Stomach (tissue), 9 donors: Measurements from ENCODE around the gene FOXD4L3. TPM values are rescaled to one million over a fixed set of nuclear protein-coding genes. Genes with fewer than 3 reads are reported as not detected.
"Not testable (repeated sequence)": the region's sequence is repeated elsewhere in the genome, so short reads cannot be mapped to it uniquely, and the experiment has no call there.

Experiments used
- DNase-seq, 2 donors: peaks; one replicate each; pipeline versions ENCODE4 v3.0.0 to v3.0.0-alpha.2; 2013 to 2019
- H3K27ac ChIP-seq, 5 donors: fragments of 200-600 bp in 4 of 5; sonication (generic) in 4 of 5; one replicate each; pipeline ENCODE4 v1.5.1; 2013 to 2019; ENCODE audit warnings: mild to moderate bottlenecking in 1 of 5, moderate library complexity in 1 of 5
- H3K27me3 ChIP-seq, 3 donors: fragments of 200-600 bp; sonication (generic); one replicate each; pipeline ENCODE4 v1.5.1; 2017 to 2019; ENCODE audit warnings: mixed run types in 1 of 3
- H3K36me3 ChIP-seq, 4 donors: fragments of 200-600 bp; sonication (generic); 1 replicate in 3 of 4; 2 replicates in 1 of 4; pipeline ENCODE4 v1.5.1; 2016 to 2019
- H3K4me1 ChIP-seq, 4 donors: fragments of 200-600 bp; sonication (generic); one replicate each; pipeline ENCODE4 v1.5.1; 2016 to 2019
- H3K4me3 ChIP-seq, 4 donors: fragments of 200-600 bp; sonication (generic) in 3 of 4; one replicate each; pipeline ENCODE4 v1.5.1; 2016 to 2019; ENCODE audit warnings: mild to moderate bottlenecking in 1 of 4
- H3K9me3 ChIP-seq, 4 donors: fragments of 200-600 bp; sonication (generic); one replicate each; pipeline ENCODE4 v1.5.1; 2016 to 2019
- whole genome bisulfite sequencing, 5 donors: extraction: QIAGEN DNeasy Blood & Tissue Kit in 3 of 5; methylation state at CpG; one replicate each; pipeline versions ENCODE4 v1.1.5 to v1.1.7; 2013 to 2018; 5-methylcytosine and 5-hydroxymethylcytosine counted together
- intact Hi-C: fragments of 100-400 bp; cut with DNase I; formaldehyde crosslinking; loops from one replicate; pipeline ENCODE4 v1.15.1; 2023; ENCODE audit warnings: low total_unique reads
- polyA plus RNA-seq, 3 donors: library from polyadenylated mRNA; stranded (reverse); fragments of 200-250 nt; gene quantifications; one replicate each; pipeline ENCODE4 v1.2.3, GENCODE V29; 2013
- total RNA-seq, 5 donors: library from RNA; depleted of rRNA; stranded (reverse); fragments of >200 nt; gene quantifications; one replicate each; pipeline versions ENCODE4 v1.1.0 to v1.2.3, GENCODE V29; 2014 to 2016
- donor health status: healthy with polysubstance abuse.
- donor health status: Bipolar disorder and iron deficiency.
- donor health status: healthy.

FOXD4L3 gene
- total and polyA plus RNA-seq, 8 donors: not detected

DNA sequence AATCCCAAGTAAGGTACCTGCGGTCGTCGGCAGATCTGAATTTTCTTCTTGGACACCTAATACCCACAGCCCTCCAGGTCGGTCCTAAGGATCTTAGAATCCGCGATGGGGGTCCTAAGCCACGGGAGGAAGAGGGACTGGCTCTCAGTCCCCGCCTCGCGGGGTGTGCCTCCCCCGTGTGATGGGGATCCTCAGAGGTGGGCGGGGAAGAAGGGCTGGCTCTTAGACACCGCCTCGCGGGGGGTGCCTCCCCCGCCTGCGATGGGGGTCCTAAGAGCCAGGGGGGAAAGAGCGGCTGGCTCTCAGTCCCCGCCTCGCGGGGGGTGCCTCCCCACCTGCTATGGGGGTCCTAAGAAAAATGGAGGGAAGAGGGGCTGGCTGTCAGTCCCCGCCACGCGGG is 21.1 kb downstream of the FOXD4L3 start:
- H3K9me3 ChIP-seq, H3K27ac ChIP-seq, DNase-seq, H3K4me1 ChIP-seq, H3K4me3 ChIP-seq, intact Hi-C loops, H3K36me3 ChIP-seq: not testable (repeated sequence)
- WGBS, 5 donors: 34 to 86% (median 60%) methylated on average over 5 to 10 of the region's 24 CpGs; no CpG with 5 or more reads in 2 of the 5 donors
- peaks cover 0 to 17% (median 0%) of the 10 kb centered on the region in 3 donors for H3K27me3 ChIP-seq

DNA sequence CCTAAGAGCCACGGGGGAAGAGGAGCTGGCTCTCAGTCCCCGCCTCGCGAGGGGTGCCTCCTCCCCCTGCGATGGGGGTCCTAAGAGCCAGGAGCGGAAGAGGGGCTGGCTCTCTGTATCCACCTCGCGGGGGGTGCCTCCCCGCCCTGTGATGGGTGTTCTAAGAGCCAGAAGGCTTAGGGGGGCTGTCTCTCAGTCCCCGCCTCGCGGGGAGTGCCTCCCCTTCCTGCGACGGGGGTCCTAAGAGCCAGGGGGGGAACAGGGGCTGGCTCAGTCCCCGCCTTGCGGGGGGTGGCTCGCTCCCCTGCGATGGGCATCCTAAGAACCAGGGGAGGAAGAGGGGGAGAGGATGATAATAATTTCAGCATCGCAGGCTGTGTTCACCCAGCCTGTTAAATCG is 21.9 kb downstream of the FOXD4L3 start:
- peaks cover 0 to 17% (median 0%) of the 10 kb centered on the region in 3 donors for H3K27me3 ChIP-seq
- H3K36me3 ChIP-seq, DNase-seq, H3K27ac ChIP-seq, H3K4me3 ChIP-seq, H3K4me1 ChIP-seq, intact Hi-C loops, H3K9me3 ChIP-seq: not testable (repeated sequence)
- 3 to 25% (median 20%) methylated on average over 3 to 6 of the region's 20 CpGs; no CpG with 5 or more reads in 1 of the 5 donors for WGBS, 5 donors

DNA sequence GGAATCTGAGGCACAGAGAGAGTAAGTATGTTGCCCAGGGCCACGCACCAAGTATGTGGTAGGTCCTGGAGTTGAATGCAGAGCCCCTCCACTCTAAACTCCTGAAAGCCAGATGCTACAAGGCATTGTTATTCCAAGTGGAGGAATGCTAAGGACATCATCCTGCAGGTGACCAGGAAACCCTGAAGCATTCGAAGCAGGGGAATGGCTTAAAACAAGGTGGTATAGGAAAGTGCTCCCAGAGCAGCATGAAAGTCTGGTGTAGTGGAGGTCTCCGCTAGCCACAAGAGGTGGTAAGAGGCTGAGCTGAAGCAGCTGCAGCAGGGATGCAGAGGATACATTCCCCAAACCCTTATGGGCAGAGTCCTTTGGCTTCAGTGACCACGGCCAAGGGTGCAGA is 26.4 kb downstream of the FOXD4L3 start:
- WGBS, 5 donors: 68 to 76% (median 73%) methylated on average over 2 of the region's 4 CpGs
- H3K36me3 ChIP-seq, H3K9me3 ChIP-seq, H3K27ac ChIP-seq, H3K4me3 ChIP-seq, DNase-seq, H3K4me1 ChIP-seq, H3K27me3 ChIP-seq, intact Hi-C loops: not testable (repeated sequence)

GRCh38 chr9:68330531-68331173 is 28.0 kb downstream of the FOXD4L3 start:
- H3K27me3 ChIP-seq, intact Hi-C loops, H3K27ac ChIP-seq, H3K9me3 ChIP-seq, H3K36me3 ChIP-seq, H3K4me1 ChIP-seq, H3K4me3 ChIP-seq, DNase-seq: not testable (repeated sequence)
- 78 to 96% (median 83%) methylated on average over 5 to 9 of the region's 11 CpGs for WGBS, 5 donors

GRCh38 chr9:68332122-68332521 is 29.5 kb downstream of the FOXD4L3 start:
- H3K27ac ChIP-seq, intact Hi-C loops, H3K4me3 ChIP-seq, H3K4me1 ChIP-seq, DNase-seq, H3K27me3 ChIP-seq, H3K9me3 ChIP-seq, H3K36me3 ChIP-seq: not testable (repeated sequence)
- WGBS, 5 donors: 43 to 83% (median 73%) methylated on average over 1 of the region's 1 CpG; no CpG with 5 or more reads in 1 of the 5 donors

DNA sequence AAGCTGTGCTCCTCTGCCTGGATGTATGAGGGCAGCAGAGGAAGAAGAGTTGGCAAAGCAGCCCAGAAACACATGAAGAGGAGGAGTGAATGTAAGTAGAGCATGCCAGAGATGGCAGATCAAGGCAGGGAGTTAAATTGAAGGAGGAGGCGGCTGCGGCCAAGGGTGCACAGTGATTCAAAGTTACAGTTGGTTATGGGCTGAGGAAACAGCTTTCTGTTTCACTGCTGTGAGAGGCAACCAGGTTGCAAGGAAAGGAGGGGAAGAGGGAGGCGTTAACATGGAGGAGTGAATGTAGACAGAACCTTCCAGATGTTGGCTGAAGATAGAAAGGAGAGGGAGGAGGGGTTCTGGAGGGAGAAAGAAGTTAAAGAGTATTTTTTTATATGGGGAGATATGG is 33.3 kb downstream of the FOXD4L3 start:
- WGBS, 5 donors: 40 to 100% (median 69%) methylated on average over 1 to 3 of the region's 3 CpGs
- H3K27me3 ChIP-seq: not testable (repeated sequence)

GRCh38 chr9:68336639-68337339 is 34.1 kb downstream of the FOXD4L3 start:
- H3K4me1 ChIP-seq, H3K36me3 ChIP-seq, H3K4me3 ChIP-seq, H3K27ac ChIP-seq, H3K9me3 ChIP-seq, intact Hi-C loops, DNase-seq, H3K27me3 ChIP-seq: not testable (repeated sequence)
- 72 to 81% (median 77%) methylated on average over 4 of the region's 10 CpGs for WGBS, 5 donors

More for the DNA sequence above, 33.3 kb downstream of the FOXD4L3 start:
- H3K9me3 ChIP-seq, DNase-seq, H3K27ac ChIP-seq, intact Hi-C loops, H3K36me3 ChIP-seq, H3K4me1 ChIP-seq, H3K4me3 ChIP-seq: not testable (repeated sequence)

GRCh38 chr9:68338000-68338399 is 35.3 kb downstream of the FOXD4L3 start:
- H3K27me3 ChIP-seq, intact Hi-C loops: not testable (repeated sequence)
- 71 to 88% (median 81%) methylated on average over 7 of the region's 7 CpGs for WGBS, 5 donors

More at GRCh38 chr9:68338000-68338399, 35.3 kb downstream of the FOXD4L3 start:
- DNase-seq, H3K27ac ChIP-seq, H3K4me3 ChIP-seq, H3K4me1 ChIP-seq, H3K9me3 ChIP-seq, H3K36me3 ChIP-seq: not testable (repeated sequence)
